ENCODE results near the gene PIGBOS1. TPM values are rescaled to one million over a fixed set of nuclear protein-coding genes. Genes with fewer than 3 reads are reported as not detected.

PIGBOS1 gene, protein sequence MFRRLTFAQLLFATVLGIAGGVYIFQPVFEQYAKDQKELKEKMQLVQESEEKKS
- 10.8 and 17.9 TPM in 2 replicates for total RNA-seq

DNA sequence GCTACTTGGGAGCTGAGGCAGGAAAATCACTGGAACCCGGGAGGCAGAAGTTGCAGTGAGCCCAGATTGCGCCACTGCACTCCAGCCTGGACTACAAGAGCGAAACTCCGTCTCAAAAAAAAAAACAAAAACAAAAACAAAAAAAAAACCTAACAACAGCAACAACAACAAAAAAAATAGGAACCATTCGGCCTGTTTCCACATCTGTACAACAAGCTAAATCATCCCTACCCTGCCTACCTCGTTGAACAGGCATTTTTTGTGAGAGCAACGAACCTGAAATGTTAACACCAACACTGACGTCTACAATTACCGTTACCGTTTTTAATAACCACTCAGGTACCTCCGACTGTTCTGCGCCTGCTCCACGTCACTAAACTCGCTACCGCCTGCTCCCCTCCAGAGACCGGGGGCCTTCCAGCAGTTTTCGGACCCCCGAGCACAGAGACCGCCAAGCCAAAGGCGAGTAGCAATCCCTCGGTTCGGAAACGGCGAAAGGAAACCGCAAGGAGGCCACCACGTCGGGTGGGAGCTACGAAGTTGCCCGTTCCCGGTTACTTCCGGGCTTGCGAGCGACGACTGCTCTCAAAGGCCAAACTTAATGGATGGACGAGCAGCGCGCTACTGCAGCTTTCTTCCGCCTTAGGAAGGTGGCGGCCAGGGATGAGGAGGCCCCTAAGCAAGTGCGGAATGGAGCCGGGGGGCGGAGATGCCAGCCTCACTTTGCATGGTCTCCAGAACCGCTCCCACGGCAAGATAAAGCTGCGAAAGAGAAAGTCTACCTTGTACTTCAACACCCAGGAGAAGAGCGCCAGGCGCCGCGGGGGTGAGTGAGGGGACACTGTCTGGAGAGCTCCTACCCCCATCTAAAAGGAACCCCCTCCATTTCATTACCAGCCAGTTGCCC lies at the start of gene PIGBOS1, which contains the start of gene PIGB:
Gene PIGBOS1, minus strand, starts transcription at position 536 of the 907 bp plus-strand sequence. CDS start 1,331 bp downstream, outside the sequence.
Gene PIGB, plus strand, starts transcription at position 635 of the 907 bp plus-strand sequence. Its CDS starts 29 bp downstream, at position 664.

DNA sequence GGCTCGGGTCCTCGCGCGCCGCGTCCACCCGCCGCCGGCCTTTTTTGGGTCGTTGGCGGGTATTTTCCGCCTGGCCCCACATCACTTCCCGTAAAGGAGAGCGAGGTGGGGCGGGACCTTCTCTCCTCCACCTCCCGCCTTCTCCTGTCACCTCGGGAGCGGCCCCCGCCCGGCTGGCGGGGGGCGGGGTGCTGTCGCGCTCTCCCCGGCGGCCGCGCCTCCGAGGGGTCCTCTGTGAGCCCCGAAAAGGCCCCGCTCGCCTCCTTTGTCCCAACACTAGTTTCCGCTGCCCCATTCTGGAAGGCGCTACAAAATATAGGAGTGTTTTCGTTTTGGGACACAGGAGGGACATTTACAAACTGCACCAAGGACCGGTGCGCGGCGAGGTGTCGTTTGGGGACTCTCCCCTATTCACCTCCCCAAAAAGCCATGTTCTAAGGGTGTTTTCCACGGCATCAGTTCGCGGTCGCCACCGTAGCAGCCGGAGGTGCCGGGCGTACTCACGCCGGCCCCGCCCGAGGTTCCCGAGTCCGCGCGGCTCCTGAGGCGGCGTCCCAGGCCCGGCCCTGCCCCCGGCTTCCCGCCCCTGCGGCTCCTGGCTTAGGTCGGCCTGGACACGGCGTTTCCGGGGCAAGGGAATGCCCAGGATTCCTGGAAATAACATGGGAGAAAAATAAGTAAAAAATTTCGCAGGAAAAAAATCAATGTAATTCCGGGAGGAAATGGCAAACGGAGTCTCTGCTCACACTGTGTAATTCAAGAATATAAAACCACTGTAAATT lies 29.0 kb downstream of the PIGBOS1 start, which contains the start of gene RAB27A:
Gene RAB27A, minus strand, starts transcription at position 68 of the 782 bp plus-strand sequence. CDS start 54,879 bp downstream, outside the sequence.

Other genes with a start within 250 kb of the PIGBOS1 start
- gene RSL24D1, start 122.2 kb downstream of the PIGBOS1 start, total RNA-seq: 106 and 122 TPM in 2 replicates
- gene RAB27A, start 29.3 kb downstream of the PIGBOS1 start, total RNA-seq: 17.4 and 18.2 TPM in 2 replicates
- gene PIGB, start 99 bp upstream of the PIGBOS1 start, total RNA-seq: 31.2 and 37.9 TPM in 2 replicates
- gene CCPG1, start 89.2 kb upstream of the PIGBOS1 start, total RNA-seq: 237 and 265 TPM in 2 replicates
- gene PIERCE2, start 89.4 kb upstream of the PIGBOS1 start, total RNA-seq: 3.8 and 4.6 TPM in 2 replicates
- 4.4 and 5.0 TPM in 2 replicates for gene DNAAF4, start 189.1 kb upstream of the PIGBOS1 start, total RNA-seq

Data from articular chondrocyte of knee joint (primary cell).